ENCODE data around the gene SLC25A41.

Gene SLC25A41

GRCh38 chr19:6459262-6460098 lies 25.9 kb upstream of the SLC25A41 start, which contains the start of gene SLC25A23:
SLC25A23 (minus strand) TSS chr19:6459792; CDS start chr19:6459628, 164 bp downstream.
- peak within 1 kb of the TSS; percentile 75 for H3K27ac ChIP-seq

GRCh38 chr19:6458695-6459261 lies 25.2 kb upstream of the SLC25A41 start:
- no peak for TF ChIP-seq ZFX (IDR thresholded peaks at IDR 0.05; ENCODE audit: borderline replicate concordance)
- no peak for TF ChIP-seq CTCF (IDR thresholded peaks at IDR 0.05)
- H3K27ac ChIP-seq = peak overlapping the region; percentile 75

More at GRCh38 chr19:6459262-6460098, 25.9 kb upstream of the SLC25A41 start, which contains the start of gene SLC25A23:
- no peak for TF ChIP-seq ZFX (IDR thresholded peaks at IDR 0.05; ENCODE audit: borderline replicate concordance)
- no peak for TF ChIP-seq CTCF (IDR thresholded peaks at IDR 0.05)

GRCh38 chr19:6457958-6458694 lies 24.6 kb upstream of the SLC25A41 start:
- TF ChIP-seq CTCF (IDR thresholded peaks at IDR 0.05) (no peak), ZFX (IDR thresholded peaks at IDR 0.05; ENCODE audit: borderline replicate concordance) (no peak)

GRCh38 chr19:6455924-6456323 lies 22.4 kb upstream of the SLC25A41 start:
- no peak for TF ChIP-seq CTCF (IDR thresholded peaks at IDR 0.05)
- no peak for TF ChIP-seq ZFX (IDR thresholded peaks at IDR 0.05; ENCODE audit: borderline replicate concordance)
- H3K27ac ChIP-seq = no peak overlapping the region

More at GRCh38 chr19:6457958-6458694, 24.6 kb upstream of the SLC25A41 start:
- peak overlapping the region; percentile 75 for H3K27ac ChIP-seq

- H3K27ac ChIP-seq = no peak overlapping the region
- TF ChIP-seq CTCF (IDR thresholded peaks at IDR 0.05) (no peak), ZFX (IDR thresholded peaks at IDR 0.05; ENCODE audit: borderline replicate concordance) (no peak)
These were observed 20.5 kb upstream of the SLC25A41 start for GRCh38 chr19:6453951-6454565.

- TF ChIP-seq ZFX (IDR thresholded peaks at IDR 0.05; ENCODE audit: borderline replicate concordance) = no peak
- TF ChIP-seq CTCF (IDR thresholded peaks at IDR 0.05) = no peak
These were observed 19.3 kb upstream of the SLC25A41 start for GRCh38 chr19:6452899-6453298.

More at GRCh38 chr19:6452899-6453298, 19.3 kb upstream of the SLC25A41 start:
- H3K27ac ChIP-seq = no peak overlapping the region
